ENCODE measurements around the gene TRIM72.

DNA sequence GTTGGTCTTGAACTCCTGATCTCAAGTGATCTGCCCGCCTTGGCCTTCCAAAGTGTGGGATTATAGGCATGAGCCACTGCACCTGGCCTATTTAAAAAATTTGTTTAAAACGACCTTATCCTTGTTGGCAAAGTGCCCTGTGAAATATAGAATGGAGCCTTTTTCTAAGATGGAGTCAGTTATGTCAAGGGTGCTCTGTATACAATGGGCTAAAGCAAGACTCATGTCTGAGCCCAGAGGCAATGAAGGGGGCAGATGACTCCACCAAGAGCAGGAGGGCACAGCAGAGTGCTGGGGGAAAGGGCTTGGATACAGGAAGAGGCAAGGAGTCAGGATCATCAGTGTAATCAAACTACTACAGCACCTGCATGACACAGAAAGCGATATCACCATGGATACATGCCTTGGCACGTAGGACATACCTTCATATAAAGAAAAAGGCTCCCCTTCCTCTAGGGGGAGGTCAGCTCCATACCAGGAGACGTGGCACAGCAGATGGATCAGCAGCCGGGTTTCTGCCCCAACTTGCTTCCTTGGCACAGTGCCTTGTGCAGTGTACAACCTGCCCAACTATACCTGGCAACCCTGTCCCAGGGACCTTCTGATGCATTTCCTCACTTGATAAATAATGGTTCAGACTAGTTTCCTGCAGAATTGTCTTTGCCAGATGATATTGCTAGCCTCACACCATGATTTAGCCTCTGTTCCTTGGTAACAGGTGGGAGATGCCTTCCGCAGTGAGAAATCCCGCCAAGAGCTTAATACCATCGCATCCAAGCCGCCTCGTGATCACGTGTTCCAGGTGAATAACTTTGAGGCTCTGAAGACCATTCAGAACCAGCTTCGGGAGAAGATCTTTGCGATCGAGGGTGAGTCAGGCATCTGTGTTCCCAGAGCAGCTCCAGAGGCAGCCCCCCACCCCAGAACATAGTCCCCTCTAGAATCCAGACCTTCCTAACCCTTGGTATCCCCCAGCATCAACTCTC, 61.2 kb downstream of the TRIM72 start:
- no peak for TF ChIP-seq POLR2A (IDR thresholded peaks at IDR 0.05; ENCODE audit: extremely low read depth, insufficient read length)
- TF ChIP-seq CTCF (IDR thresholded peaks at IDR 0.05; ENCODE audit: low read depth, low read length) = no peak
- no peak for TF ChIP-seq MAX (IDR thresholded peaks at IDR 0.05; ENCODE audit: low read depth, low read length)
- TF ChIP-seq MYC (IDR thresholded peaks at IDR 0.05; ENCODE audit: low read depth, low read length) = no peak

Data from NB4 (cell line).